ENCODE data around the gene RAD51B.

The RAD51B gene

DNA sequence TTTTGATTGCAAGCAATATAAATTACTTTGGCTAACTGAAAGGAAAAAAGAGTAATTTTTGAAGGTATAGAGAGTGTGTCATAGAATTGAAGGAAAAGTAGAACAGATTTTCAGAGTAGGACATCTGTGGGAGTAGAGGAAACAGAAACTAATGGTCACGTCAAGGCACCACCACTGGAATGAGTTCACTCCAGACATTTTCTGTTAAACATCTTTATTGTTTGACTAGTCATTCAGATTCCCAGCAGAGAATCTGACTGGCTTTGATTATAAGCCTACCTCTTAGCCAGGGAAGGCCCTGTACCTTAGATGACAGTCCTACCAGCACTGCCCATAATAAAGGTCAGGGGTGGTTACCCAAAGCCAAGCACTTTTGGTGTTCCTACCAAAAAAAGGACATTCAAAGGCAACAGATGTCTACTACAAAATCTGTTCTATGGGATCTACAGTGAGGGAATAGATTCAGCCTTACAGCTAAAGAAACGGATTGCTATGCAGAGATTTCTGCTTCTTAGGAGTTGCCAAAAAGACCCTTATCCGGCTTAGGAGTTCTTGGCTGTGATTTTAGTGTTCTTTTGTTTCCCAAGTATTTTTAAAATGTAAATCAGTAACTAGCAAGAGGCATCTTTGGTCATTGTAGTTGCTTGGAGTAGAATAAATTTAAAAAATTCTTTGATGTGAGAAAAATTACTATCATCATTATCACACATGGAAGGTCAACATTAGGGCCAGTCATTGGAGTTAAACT lies 410.8 kb downstream of the RAD51B start:
- TF ChIP-seq, protein P1, sequence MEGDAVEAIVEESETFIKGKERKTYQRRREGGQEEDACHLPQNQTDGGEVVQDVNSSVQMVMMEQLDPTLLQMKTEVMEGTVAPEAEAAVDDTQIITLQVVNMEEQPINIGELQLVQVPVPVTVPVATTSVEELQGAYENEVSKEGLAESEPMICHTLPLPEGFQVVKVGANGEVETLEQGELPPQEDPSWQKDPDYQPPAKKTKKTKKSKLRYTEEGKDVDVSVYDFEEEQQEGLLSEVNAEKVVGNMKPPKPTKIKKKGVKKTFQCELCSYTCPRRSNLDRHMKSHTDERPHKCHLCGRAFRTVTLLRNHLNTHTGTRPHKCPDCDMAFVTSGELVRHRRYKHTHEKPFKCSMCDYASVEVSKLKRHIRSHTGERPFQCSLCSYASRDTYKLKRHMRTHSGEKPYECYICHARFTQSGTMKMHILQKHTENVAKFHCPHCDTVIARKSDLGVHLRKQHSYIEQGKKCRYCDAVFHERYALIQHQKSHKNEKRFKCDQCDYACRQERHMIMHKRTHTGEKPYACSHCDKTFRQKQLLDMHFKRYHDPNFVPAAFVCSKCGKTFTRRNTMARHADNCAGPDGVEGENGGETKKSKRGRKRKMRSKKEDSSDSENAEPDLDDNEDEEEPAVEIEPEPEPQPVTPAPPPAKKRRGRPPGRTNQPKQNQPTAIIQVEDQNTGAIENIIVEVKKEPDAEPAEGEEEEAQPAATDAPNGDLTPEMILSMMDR (IDR thresholded peaks at IDR 0.05), result no peak

DNA sequence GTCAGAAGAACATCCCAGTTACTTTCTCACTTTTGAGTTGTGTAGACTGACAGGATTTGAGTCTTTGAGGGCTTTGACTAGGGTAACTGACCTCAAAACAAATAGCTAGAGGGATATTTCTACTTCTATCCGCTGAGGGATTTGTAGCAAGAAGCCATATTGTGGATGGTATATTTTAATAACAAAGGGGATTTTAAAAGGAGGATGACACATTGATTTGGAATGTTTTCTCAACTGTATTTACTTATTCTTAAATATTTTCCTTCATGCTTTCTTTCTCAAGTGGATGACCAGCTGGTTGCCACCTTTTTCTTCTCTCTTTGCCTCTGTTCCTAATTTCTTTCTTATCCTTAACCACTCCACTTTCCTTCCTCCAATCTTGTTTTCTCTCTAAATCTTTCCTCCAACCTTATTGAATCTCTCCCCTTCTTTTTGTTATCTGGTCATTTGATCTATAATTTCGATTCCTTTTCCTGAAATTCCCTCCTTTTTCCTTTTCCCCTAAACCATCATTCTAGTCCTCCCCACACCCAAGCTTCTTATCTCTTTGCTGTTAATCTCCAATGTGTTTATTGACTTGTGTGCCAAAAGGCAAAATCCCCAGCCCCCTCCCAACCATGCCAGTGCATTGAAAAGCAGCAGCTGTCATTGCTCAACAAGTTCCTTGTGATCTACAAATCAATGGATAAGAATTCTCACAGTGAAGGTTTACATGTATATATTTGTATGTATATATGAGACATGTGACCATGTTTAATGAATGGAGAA lies 411.6 kb downstream of the RAD51B start:
- TF ChIP-seq, protein P1 (IDR thresholded peaks at IDR 0.05), result no peak

DNA sequence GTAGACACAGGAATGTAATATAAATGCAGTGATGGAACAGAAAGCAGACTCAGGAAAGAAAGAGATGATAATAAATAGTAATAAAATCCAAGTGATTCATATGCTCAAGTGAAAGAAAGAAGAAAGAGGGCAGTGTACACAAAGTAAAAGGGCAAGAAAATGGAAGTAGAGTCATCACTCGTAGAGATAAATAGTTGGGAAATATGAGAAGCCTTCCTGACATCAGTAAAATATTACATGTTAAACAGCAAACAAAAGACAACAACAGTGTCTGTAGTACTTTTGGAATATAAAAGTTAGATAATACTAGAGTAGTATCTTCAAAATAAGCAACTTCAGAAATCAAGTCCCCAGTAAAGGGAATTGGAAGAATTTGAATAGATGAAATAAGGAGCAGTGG lies 412.3 kb downstream of the RAD51B start:
- TF ChIP-seq, protein P1 (IDR thresholded peaks at IDR 0.05), result no peak

DNA sequence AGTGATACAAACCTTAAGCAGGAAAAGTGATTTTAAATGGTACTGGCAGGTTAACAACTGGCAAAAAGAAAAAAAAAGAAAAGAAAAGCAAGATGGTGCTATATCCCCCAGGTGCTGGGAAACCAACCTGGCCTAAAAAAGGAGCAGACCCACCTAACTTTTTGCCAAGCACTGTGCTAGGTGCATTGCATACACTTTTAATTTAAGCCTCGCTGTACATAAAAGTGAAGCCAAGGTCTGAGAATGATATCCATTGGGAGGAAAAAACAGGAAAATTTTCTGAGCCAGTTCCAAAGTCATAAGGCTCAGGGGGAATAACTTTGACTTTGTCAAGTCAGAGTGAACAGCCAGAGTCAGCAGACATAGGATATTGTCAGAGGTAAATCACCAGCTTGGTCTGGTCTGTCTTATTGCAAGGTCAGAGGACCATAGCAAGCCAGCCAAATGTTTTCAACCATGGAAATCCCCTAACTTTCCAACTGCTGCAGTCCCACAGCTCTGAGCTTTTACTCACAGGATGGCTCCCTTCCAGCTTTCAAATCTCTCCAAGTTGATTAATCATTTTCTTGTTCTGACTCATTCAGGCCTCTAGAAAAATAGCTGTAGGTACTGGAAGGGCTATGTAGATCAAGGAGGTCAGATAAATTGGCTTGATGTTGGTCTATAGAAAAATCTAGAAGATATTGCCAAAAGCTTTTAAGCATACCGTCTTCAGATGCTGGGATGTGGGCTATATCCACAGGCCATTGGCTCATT lies 412.9 kb downstream of the RAD51B start:
- TF ChIP-seq, protein P1 (IDR thresholded peaks at IDR 0.05), result no peak

DNA sequence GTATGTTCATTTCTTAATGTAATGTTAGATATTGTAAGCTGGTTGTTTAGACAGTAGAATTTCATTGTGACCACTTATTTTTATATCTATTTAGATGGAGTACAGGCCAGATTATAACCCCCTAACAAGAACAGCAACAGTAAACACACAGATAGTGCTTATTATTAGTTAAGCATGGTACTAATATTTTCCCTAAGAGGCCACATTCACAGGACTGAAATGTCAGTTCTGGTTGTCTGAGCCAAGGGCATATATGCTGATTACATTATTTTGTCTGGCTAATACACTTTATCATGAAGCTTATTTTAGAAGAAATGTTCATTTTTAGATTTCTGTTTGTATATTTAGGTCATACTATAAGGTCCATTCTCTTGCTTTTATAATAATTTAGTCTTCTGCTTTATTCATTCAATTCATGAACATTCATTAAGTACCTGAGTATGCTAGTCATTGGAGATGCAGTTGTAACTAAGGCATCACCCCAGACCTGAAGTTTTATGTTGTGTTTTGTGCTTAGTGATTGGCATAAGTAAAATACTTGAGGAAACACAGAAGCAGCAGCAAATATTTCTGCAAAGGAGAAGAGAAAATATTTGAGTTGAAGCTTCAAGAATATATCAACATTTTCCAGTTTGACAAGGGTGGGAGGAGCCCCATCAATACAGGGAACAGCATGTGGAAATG lies 413.7 kb downstream of the RAD51B start:
- TF ChIP-seq, protein P1 (IDR thresholded peaks at IDR 0.05), result no peak

DNA sequence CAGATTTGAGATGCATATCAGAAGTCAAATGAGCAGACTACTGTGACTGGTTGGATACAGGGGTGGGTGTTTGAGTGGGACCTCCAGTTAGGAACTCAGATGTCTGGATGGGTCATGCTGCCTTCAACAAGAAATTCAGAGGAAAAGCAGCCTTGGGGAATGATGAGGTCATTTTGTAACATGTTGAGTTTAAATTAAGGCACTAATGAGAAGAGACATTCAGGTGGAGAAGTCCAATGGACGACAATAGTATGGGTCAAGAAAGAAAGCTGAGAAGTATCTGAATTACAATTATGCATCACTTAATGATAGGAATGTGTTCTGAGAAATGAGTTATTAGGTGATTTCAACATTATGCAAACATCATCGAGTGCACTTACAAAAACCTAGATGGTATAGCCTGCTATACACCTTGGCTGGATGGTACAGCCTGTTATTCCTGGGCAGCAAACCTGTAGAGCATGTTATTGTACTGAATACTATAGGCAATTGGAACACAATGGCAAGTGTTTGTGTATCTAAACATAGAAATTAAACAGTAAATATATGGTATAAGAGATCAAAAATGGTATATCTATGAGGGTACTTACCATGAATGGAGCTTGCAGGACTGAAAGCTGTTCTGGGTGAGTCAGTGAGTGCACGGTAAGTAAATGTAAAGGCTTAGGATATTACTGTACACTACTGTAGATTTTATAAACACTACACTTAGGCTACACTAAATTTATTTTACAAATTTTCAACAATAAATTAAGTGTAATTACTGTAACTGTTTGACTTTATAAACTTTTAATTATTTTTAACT lies 414.7 kb downstream of the RAD51B start:
- TF ChIP-seq, protein P1 (IDR thresholded peaks at IDR 0.05), result no peak
